PC-9 (cell line): ENCODE measurements around the gene WFIKKN1. TPM values are rescaled to one million over a fixed set of nuclear protein-coding genes. Genes with fewer than 3 reads are reported as not detected.

Experiments
- BruUV-seq: library from RNA; stranded (reverse); fragments of 400-500 nt; replicated peaks from 2 replicates; lab custom pipeline; 2021; lab: Mats Ljungman, UMichigan
- CTCF ChIA-PET: fragments of 300-600 bp; sonication (Branson Sonifier 250); formaldehyde crosslinking; loops from one replicate; lab custom pipeline; 2022; ENCODE audit warnings: antibody characterized with exemption; lab: Charles Lee
- POLR2A ChIA-PET: fragments of 300-600 bp; sonication (Branson Sonifier 250); formaldehyde crosslinking; loops from one replicate; lab custom pipeline; 2022; ENCODE audit warnings: antibody characterized with exemption; ENCODE audit not compliant: unreplicated experiment; lab: Charles Lee
- DNase-seq, 2 experiments: peaks; one replicate each; pipeline versions ENCODE4 v3.0.0 to v3.0.0-alpha.2; 2015 to 2022; ENCODE audit warnings: mixed read lengths in 1 of 2
- H2AFZ ChIP-seq: fragments of 200-600 bp; sonication (generic); 2 replicates; pipeline ENCODE4 v1.8.1; 2017; ENCODE audit warnings: antibody characterized with exemption
- H3F3A ChIP-seq: fragments of 200-600 bp; sonication (generic); 2 replicates; pipeline ENCODE4 v1.8.1; 2017; ENCODE audit warnings: antibody characterized with exemption, mild to moderate bottlenecking, low read depth; ENCODE audit not compliant: insufficient read depth
- H3K27ac ChIP-seq: fragments of 200-600 bp; sonication (generic); 2 replicates; pipeline ENCODE4 v1.6.1; 2016; ENCODE audit warnings: mixed run types
- H3K27me3 ChIP-seq: fragments of 200-600 bp; sonication (generic); 2 replicates; pipeline ENCODE4 v1.6.1; 2016; ENCODE audit warnings: low read depth, mixed run types; ENCODE audit not compliant: insufficient read depth
- H3K36me3 ChIP-seq: fragments of 200-600 bp; sonication (generic); 2 replicates; pipeline ENCODE4 v1.6.1; 2016; ENCODE audit warnings: low read depth, mixed run types
- H3K4me1 ChIP-seq: fragments of 200-600 bp; sonication (generic); replicated peaks from 2 replicates; pipeline ENCODE4 v1.6.1; 2016; ENCODE audit warnings: mixed run types; ENCODE audit not compliant: insufficient read depth
- H3K4me2 ChIP-seq: fragments of 200-600 bp; sonication (generic); 2 replicates; pipeline ENCODE4 v1.6.1; 2017; ENCODE audit warnings: mixed run types
- H3K4me3 ChIP-seq: fragments of 200-600 bp; sonication (generic); 2 replicates; pipeline ENCODE4 v1.6.1; 2016; ENCODE audit warnings: mixed run types
- H3K79me2 ChIP-seq: fragments of 200-600 bp; sonication (generic); 2 replicates; pipeline ENCODE4 v1.6.1; 2017; ENCODE audit warnings: low read depth, mixed run types
- H3K9me2 ChIP-seq: fragments of 200-600 bp; sonication (generic); 2 replicates; pipeline ENCODE4 v1.8.1; 2017; ENCODE audit warnings: mild to moderate bottlenecking; ENCODE audit not compliant: insufficient read depth
- H3K9me3 ChIP-seq: fragments of 200-600 bp; sonication (generic); 2 replicates; pipeline ENCODE4 v1.8.1; 2016; ENCODE audit warnings: low read depth; ENCODE audit not compliant: insufficient read depth
- H4K20me1 ChIP-seq: fragments of 200-600 bp; sonication (generic); 2 replicates; pipeline ENCODE4 v1.8.1; 2017; ENCODE audit not compliant: insufficient read depth
- CTCF ChIP-seq: fragments of 200-600 bp; sonication (generic); conservative IDR thresholded peaks from 2 replicates; pipeline ENCODE4 v1.6.1; 2017; ENCODE audit warnings: mixed run types, antibody characterized with exemption, mild to moderate bottlenecking, moderate library complexity
- EZH2 ChIP-seq: fragments of 200-600 bp; sonication (generic); IDR thresholded peaks from 2 replicates; pipeline ENCODE4 v1.8.0; 2017; ENCODE audit warnings: antibody characterized with exemption, low read depth
- intact Hi-C: fragments of 100-400 bp; cut with micrococcal nuclease; formaldehyde crosslinking; loops from one replicate; pipeline ENCODE4 v1.10.0; 2022; ENCODE audit not compliant: unreplicated experiment
- total RNA-seq: library from RNA; stranded (reverse); gene quantifications from 2 replicates; pipeline ENCODE4 v1.2.3, GENCODE V29; 2021

WFIKKN1 gene
- total RNA-seq, 1 experiment from 2014 or later: 6.9 TPM

- Histone ChIP-seq H3K9me3 (no peaks in the 10 kb centered on the region), H3K79me2 (peaks cover 22% of the 10 kb centered on the region), H2AFZ (no peak overlapping the region), H3K27me3 (no peaks in the 10 kb centered on the region), H3F3A (peaks cover 7% of the 10 kb centered on the region; the same call in 1 of the 2 replicates), H3K36me3 (no peaks in the 10 kb centered on the region), H3K4me3 (no peak overlapping the region), H3K9me2 (no peaks in the 10 kb centered on the region), H3K4me1 (peaks cover 6% of the 10 kb centered on the region), H3K4me2 (no peak overlapping the region), H4K20me1 (no peaks in the 10 kb centered on the region; the same call in none of the 2 replicates), H3K27ac (no peak overlapping the region)
- TF ChIP-seq CTCF (0 out of 2 replicates have a peak, but pooled peaks have one; percentile 24), EZH2 (no peak)
- BruUV-seq: no TSS peak
- intact Hi-C loops: no loop called here
- DNase-seq: peak in 1 of 2 experiments; percentile 47
- CTCF ChIA-PET: no interaction called here
- POLR2A ChIA-PET: interaction anchor here (0.6 to 0.9 kb wide), 2 partner anchors 37 to 161 kb away, joined by 3 to 7 read pairs; no protein-coding TSS in a partner anchor
These were observed 45.4 kb upstream of the WFIKKN1 start for GRCh38 chr16:585351-585750.

DNA sequence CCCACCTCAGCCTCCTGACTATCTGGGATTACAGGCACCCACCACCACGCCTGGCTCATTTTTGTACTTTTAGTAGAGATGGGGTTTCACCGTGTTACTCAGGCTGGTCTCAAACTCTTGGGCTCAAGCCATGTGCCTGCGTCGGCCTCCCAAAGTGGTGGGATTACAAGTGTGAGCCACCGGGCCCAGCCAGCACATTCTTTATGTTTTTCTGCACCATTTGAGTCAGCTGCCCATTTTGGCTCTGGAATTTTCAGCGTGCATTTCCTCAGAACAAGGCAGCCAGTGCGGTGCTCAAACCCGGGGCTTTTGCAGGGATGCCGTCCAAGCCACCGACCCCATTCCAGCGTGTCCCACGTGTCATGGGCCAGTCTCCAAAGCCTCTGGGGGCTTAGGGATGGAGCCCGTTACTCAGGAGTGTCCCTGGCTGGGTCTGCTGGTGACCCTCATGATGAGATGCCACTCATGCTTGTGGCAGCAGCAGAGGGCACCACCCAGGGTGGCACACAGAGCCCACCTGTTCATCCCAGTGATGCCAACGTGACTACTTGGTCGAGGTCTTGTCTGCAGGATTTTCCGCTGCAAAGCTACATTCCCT is 44.6 kb upstream of the WFIKKN1 start:
- CTCF ChIA-PET: interaction anchor here (0.6 kb wide), 1 partner anchor 54 kb away, joined by 3 read pairs; no protein-coding TSS in a partner anchor
- TF ChIP-seq EZH2: no peak
- TF ChIP-seq CTCF: no peak
- POLR2A ChIA-PET: no interaction called here

DNA sequence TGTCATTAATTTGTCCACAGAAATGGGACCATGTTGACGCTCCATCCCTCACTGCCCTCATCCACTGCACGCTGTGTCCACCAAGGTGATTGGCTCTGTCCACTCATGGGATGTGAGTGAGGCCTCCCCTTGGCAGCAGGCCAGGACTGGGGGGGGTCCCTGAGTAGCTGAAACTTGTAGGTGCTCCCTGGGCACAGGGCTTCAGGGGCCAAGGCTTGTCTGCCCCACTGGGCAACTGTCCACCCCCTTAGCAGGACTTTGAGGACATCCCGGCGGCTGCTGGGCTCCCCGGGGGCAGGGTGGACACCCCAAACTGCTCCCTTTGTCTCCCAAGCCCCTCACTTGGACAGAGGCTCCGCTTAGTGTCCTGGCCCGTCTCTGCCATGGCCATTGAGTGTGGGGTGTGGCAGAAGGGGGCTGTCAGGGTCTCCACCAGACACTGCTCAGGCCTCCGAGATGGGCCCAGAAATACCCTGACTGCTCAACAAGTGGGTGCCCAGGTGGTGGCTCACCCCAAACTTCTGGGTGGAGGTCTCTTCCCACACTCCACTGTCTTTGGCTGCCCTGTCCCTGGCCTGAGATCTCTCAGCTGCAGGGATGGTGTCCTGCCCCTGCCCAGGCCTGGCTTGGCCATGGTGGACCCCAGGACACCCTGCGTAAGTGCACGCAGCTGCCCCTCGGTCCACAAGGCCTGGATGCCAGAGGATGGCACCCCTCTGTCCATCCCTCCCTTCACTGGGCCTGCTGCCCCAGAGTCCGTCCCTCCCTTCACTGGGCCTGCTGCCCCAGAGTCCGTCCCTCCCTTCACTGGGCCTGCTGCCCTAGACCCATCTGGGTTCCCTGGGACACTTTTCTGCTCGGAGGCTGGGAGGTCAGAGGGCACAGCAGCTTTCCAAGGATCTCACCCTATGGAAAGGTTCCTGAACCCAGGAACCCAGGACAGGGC is 43.9 kb upstream of the WFIKKN1 start:
- Histone ChIP-seq H3K4me2 (peak overlapping the region; percentile 84), H2AFZ (no peak overlapping the region), H3K79me2 (peaks cover 38% of the 10 kb centered on the region), H4K20me1 (peaks cover 13% of the 10 kb centered on the region), H3K9me2 (no peaks in the 10 kb centered on the region), H3K27ac (no peak overlapping the region), H3K4me1 (peaks cover 20% of the 10 kb centered on the region), H3F3A (peaks cover 14% of the 10 kb centered on the region), H3K4me3 (peak overlapping the region; percentile 79; the same call in 1 of the 2 replicates), H3K27me3 (no peaks in the 10 kb centered on the region), H3K36me3 (no peaks in the 10 kb centered on the region), H3K9me3 (no peaks in the 10 kb centered on the region)
- intact Hi-C loops: no loop called here
- ChIA-PET CTCF (interaction anchor here (0.7 kb wide), 1 partner anchor 203 kb away, joined by 5 read pairs; no protein-coding TSS in a partner anchor), POLR2A (no interaction called here)
- no peak for DNase-seq
- TF ChIP-seq EZH2 (no peak), CTCF (no peak)
- BruUV-seq: no TSS peak

More for the DNA sequence above, 44.6 kb upstream of the WFIKKN1 start:
- peaks cover 7% of the 10 kb centered on the region; the same call in 1 of the 2 replicates for H3F3A ChIP-seq
- no peak for DNase-seq
- H4K20me1 ChIP-seq: peaks cover 7% of the 10 kb centered on the region
- peaks cover 30% of the 10 kb centered on the region for H3K79me2 ChIP-seq
- no peak overlapping the region for H3K4me3 ChIP-seq
- H3K9me2 ChIP-seq: no peaks in the 10 kb centered on the region
- H3K27me3 ChIP-seq: no peaks in the 10 kb centered on the region
- H3K9me3 ChIP-seq: no peaks in the 10 kb centered on the region
- BruUV-seq: TSS peak; percentile 13
- H3K27ac ChIP-seq: no peak overlapping the region
- no peak overlapping the region for H3K4me2 ChIP-seq
- H2AFZ ChIP-seq: no peak overlapping the region
- intact Hi-C loops: no loop called here
- peaks cover 12% of the 10 kb centered on the region for H3K4me1 ChIP-seq
- no peaks in the 10 kb centered on the region for H3K36me3 ChIP-seq
